Mesendoderm (in vitro differentiated cells): Measurements from ENCODE around the gene MTA1.

Source experiments
- DNase-seq: peaks from one replicate; pipeline ENCODE4 v3.0.0; 2013
- H2AK5ac ChIP-seq: 2 replicates; pipeline ENCODE4 v1.6.1; 2013; ENCODE audit warnings: low read length, inconsistent platforms
- H2BK120ac ChIP-seq: 2 replicates; pipeline ENCODE4 v1.6.1; 2013; ENCODE audit warnings: low read depth, mild to moderate bottlenecking, low read length, moderate library complexity, mixed read lengths
- H2BK15ac ChIP-seq: replicated peaks from 2 replicates; pipeline ENCODE4 v1.6.1; 2013; ENCODE audit warnings: low read depth, mild to moderate bottlenecking, moderate library complexity
- H2BK5ac ChIP-seq: 2 replicates; pipeline ENCODE4 v1.6.1; 2013; ENCODE audit warnings: low read length, inconsistent platforms
- H3K18ac ChIP-seq: 2 replicates; pipeline ENCODE4 v1.6.1; 2013; ENCODE audit warnings: mild to moderate bottlenecking, low read length, mixed read lengths
- H3K23ac ChIP-seq: one replicate; pipeline ENCODE4 v1.6.1; 2013; ENCODE audit warnings: low read length
- H3K27ac ChIP-seq: 2 replicates; pipeline ENCODE4 v1.5.1; 2013; ENCODE audit warnings: low read depth, mild to moderate bottlenecking, inconsistent platforms, low read length, moderate library complexity
- H3K27me3 ChIP-seq: 2 replicates; pipeline ENCODE4 v1.6.1; 2013; ENCODE audit warnings: low read length, control low read depth, mild to moderate bottlenecking, inconsistent platforms; ENCODE audit not compliant: insufficient read depth, poor library complexity
- H3K36me3 ChIP-seq: 2 replicates; pipeline ENCODE4 v1.6.1; 2013; ENCODE audit warnings: low read length, inconsistent platforms; ENCODE audit not compliant: control insufficient read depth, insufficient read depth
- H3K4ac ChIP-seq: one replicate; pipeline ENCODE4 v1.6.1; 2013; ENCODE audit warnings: low read depth, mild to moderate bottlenecking, low read length, moderate library complexity
- H3K4me1 ChIP-seq: 2 replicates; pipeline ENCODE4 v1.6.1; 2013; ENCODE audit warnings: low read depth, low read length, inconsistent platforms; ENCODE audit not compliant: control insufficient read depth
- H3K4me2 ChIP-seq: 2 replicates; pipeline ENCODE4 v1.6.1; 2013; ENCODE audit warnings: low read length
- H3K4me3 ChIP-seq: 2 replicates; pipeline ENCODE4 v1.5.1; 2013; ENCODE audit warnings: mild to moderate bottlenecking, low read length
- H3K56ac ChIP-seq: one replicate; pipeline ENCODE4 v1.6.1; 2013; ENCODE audit warnings: low read length
- H3K79me1 ChIP-seq: 2 replicates; pipeline ENCODE4 v1.6.1; 2013; ENCODE audit warnings: low read length, inconsistent platforms
- H3K79me2 ChIP-seq: 2 replicates; pipeline ENCODE4 v1.6.1; 2013; ENCODE audit warnings: mild to moderate bottlenecking, low read length; ENCODE audit not compliant: control insufficient read depth, insufficient read depth
- H3K9ac ChIP-seq: 2 replicates; pipeline ENCODE4 v1.6.1; 2013; ENCODE audit warnings: low read length, inconsistent platforms
- H4K5ac ChIP-seq: one replicate; pipeline ENCODE4 v1.6.1; 2013; ENCODE audit warnings: low read length
- H4K8ac ChIP-seq: one replicate; pipeline ENCODE4 v1.6.1; 2013; ENCODE audit warnings: low read depth, mild to moderate bottlenecking, control low read depth, low read length, moderate library complexity
- WGBS: extraction: QIAGEN DNeasy Blood & Tissue Kit; methylation state at CpG from one replicate; pipeline ENCODE4 v1.1.7; 2013; ENCODE audit warnings: low lambda C conversion rate, missing lambda C conversion rate; ENCODE audit not compliant: insufficient coverage; ENCODE audit errors: extremely low coverage; 5-methylcytosine and 5-hydroxymethylcytosine counted together

Gene MTA1

DNA sequence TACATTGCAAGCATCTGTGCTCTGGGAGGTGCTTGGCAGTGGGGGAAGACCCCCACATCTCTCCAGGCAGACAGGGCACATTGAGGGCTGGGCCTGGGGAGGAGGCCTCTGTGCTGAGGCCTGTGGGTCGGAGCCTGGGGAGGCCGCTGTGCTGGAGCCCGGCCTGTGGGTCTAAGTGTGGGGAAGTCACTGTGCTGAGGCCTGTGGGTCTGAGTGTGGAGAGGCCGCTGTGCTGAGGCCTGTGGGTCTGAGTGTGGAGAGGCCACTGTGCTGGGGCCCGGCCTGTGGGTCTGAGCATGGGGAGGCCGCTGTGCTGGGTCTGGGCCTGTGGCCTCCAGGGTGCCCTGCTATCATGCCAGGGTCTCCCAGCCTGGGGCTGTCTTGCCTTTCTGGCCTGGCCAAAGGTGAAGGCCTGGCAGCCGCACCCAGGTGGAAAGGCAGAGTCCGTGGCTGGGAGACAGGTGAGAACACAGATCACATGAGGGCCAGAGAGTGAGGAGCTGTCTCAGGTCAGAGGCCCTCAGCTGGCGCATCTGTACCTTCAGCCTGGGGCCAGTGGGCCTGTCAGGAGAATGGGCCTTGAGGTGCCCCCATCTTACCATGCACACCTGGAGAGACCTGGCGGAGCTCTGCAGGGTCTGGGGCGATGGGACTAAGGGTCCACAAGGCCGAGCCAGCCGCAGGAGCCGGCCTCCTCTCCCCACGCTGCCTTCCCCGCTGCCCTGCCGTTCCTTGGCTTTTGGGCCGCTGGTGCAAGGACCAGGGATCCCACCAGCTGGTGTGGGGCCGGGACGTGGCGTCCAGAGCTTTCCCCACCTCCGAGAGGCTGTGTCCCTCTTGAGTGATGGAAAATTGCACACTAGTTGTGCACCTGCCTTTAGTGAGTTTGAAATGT, 36.4 kb downstream of the MTA1 start:
- WGBS = no CpG with 5 or more reads among the region's 22 CpGs
- no peak overlapping the region for H3K4me3 ChIP-seq
- no peak overlapping the region for H3K18ac ChIP-seq
- no peak for DNase-seq
- no peak overlapping the region for H3K4me2 ChIP-seq
- no peak overlapping the region for H2BK15ac ChIP-seq
- H4K8ac ChIP-seq = no peak overlapping the region
- peaks cover 17% of the 10 kb centered on the region for H3K36me3 ChIP-seq
- no peaks in the 10 kb centered on the region for H3K79me1 ChIP-seq
- no peak overlapping the region for H3K56ac ChIP-seq
- H2AK5ac ChIP-seq = no peak overlapping the region
- H3K9ac ChIP-seq = no peak overlapping the region
- H3K4ac ChIP-seq = no peak overlapping the region
- H3K27me3 ChIP-seq = no peaks in the 10 kb centered on the region
- no peak overlapping the region for H3K27ac ChIP-seq
- no peak overlapping the region for H3K23ac ChIP-seq
- H3K4me1 ChIP-seq = no peaks in the 10 kb centered on the region
- H3K79me2 ChIP-seq = no peaks in the 10 kb centered on the region
- no peak overlapping the region for H4K5ac ChIP-seq
- H2BK120ac ChIP-seq = no peak overlapping the region
- no peak overlapping the region for H2BK5ac ChIP-seq

DNA sequence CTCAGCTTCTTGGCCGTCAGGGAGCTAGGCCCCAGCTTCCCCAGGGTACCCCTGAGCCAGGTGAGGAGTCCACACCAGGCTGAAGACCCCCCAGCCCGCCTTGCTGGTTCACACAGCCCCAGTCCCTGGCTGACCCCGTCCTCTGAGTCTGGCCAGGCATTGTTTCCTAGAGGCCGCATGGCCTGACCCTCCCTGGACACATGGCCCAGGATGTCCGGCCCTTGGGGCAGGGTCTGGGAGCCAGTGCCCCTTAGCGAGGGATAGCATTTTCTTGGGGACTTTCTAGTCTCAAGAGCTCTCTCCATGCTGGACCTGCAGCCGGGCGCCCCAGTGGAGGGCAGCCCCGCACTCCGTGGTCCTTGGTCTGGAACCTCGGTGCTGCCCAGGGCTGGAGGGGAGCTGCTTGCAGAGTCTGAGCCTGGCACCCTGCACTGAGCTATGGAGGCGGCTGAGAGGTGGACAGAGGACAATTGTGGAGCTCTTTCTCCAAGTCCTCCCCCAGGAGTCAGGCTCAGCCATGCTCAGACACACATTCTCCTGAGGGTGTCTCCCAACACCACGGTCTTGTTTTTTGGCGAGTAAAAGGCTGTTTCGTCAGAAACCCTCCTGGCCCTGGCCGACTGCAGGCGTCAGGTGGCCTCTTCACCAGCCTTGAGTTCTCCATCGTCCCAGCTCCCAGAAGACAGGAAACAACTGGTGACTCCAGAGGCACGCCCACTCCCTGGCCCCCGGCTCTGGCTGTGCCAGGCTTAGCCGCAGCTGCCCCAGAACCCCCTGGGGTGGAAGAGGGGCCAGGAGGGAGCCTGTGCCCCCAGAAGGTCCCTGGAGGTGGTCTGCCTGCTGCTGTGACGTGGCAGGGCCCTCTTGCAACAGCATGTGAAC, 37.4 kb downstream of the MTA1 start:
- Histone ChIP-seq H3K4me3 (no peak overlapping the region), H3K4me2 (no peak overlapping the region), H4K8ac (no peak overlapping the region), H3K27me3 (no peaks in the 10 kb centered on the region), H3K79me2 (no peaks in the 10 kb centered on the region), H3K18ac (no peak overlapping the region), H2BK15ac (no peak overlapping the region), H3K9ac (no peak overlapping the region), H2BK120ac (no peak overlapping the region), H3K27ac (no peak overlapping the region), H3K23ac (no peak overlapping the region), H3K4ac (no peak overlapping the region), H3K4me1 (no peaks in the 10 kb centered on the region), H3K79me1 (no peaks in the 10 kb centered on the region), H4K5ac (no peak overlapping the region), H3K36me3 (peaks cover 19% of the 10 kb centered on the region), H3K56ac (no peak overlapping the region), H2AK5ac (no peak overlapping the region), H2BK5ac (no peak overlapping the region)
- no CpG with 5 or more reads among the region's 22 CpGs for WGBS
- no peak for DNase-seq

GRCh38 chr14:105458010-105458409, 38.4 kb downstream of the MTA1 start:
- Histone ChIP-seq H2BK5ac (no peak overlapping the region), H3K79me1 (no peaks in the 10 kb centered on the region), H3K4me1 (no peaks in the 10 kb centered on the region), H4K5ac (no peak overlapping the region), H2BK15ac (no peak overlapping the region), H2AK5ac (no peak overlapping the region), H3K56ac (no peak overlapping the region), H3K27ac (no peak overlapping the region), H4K8ac (no peak overlapping the region), H3K4ac (no peak overlapping the region), H3K4me3 (no peak overlapping the region), H3K23ac (no peak overlapping the region), H2BK120ac (no peak overlapping the region), H3K79me2 (no peaks in the 10 kb centered on the region), H3K36me3 (peaks cover 17% of the 10 kb centered on the region), H3K9ac (no peak overlapping the region), H3K18ac (no peak overlapping the region), H3K27me3 (no peaks in the 10 kb centered on the region), H3K4me2 (no peak overlapping the region)
- no CpG with 5 or more reads among the region's 18 CpGs for WGBS
- no peak for DNase-seq

DNA sequence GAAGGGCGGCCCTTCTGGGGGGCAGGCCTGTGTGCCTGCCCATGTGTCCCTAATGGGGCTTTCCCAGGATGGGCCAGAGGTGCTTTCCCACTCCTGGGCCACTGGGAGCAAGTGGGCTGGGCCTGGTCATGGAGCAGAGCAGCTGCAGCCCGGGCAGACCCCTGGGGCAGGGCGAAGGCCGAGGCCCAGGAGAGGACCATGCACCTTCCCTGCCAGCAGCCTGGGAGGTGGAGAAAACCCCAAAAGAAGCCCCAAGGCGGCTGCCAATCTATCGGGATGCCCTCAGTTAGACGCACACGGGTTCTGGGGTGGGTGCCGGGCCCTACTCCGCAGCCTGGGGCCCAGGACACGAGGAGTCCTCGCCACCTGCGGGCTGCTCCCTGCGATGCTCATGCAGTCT, 38.9 kb downstream of the MTA1 start:
- no peak overlapping the region for H3K4me2 ChIP-seq
- peaks cover 17% of the 10 kb centered on the region for H3K36me3 ChIP-seq
- no peak overlapping the region for H3K4me3 ChIP-seq
- WGBS = no CpG with 5 or more reads among the region's 14 CpGs
- no peak overlapping the region for H3K18ac ChIP-seq
- no peaks in the 10 kb centered on the region for H3K4me1 ChIP-seq
- H3K4ac ChIP-seq = no peak overlapping the region
- H3K56ac ChIP-seq = no peak overlapping the region
- no peak overlapping the region for H3K27ac ChIP-seq
- no peak overlapping the region for H4K5ac ChIP-seq
- H3K9ac ChIP-seq = no peak overlapping the region
- DNase-seq = no peak
- no peaks in the 10 kb centered on the region for H3K79me1 ChIP-seq
- no peaks in the 10 kb centered on the region for H3K79me2 ChIP-seq
- no peak overlapping the region for H2BK120ac ChIP-seq
- H4K8ac ChIP-seq = no peak overlapping the region
- no peaks in the 10 kb centered on the region for H3K27me3 ChIP-seq
- no peak overlapping the region for H2BK5ac ChIP-seq
- no peak overlapping the region for H3K23ac ChIP-seq
- H2AK5ac ChIP-seq = no peak overlapping the region
- H2BK15ac ChIP-seq = no peak overlapping the region

GRCh38 chr14:105460116-105460515, 40.5 kb downstream of the MTA1 start:
- H3K27ac ChIP-seq = no peak overlapping the region
- no peaks in the 10 kb centered on the region for H3K79me1 ChIP-seq
- no peak overlapping the region for H3K56ac ChIP-seq
- no peak for DNase-seq
- no peaks in the 10 kb centered on the region for H3K79me2 ChIP-seq
- H2BK15ac ChIP-seq = no peak overlapping the region
- no peak overlapping the region for H3K9ac ChIP-seq
- H3K23ac ChIP-seq = no peak overlapping the region
- no peak overlapping the region for H2BK5ac ChIP-seq
- H4K8ac ChIP-seq = no peak overlapping the region
- H3K4me2 ChIP-seq = no peak overlapping the region
- H3K4me3 ChIP-seq = no peak overlapping the region
- H3K18ac ChIP-seq = no peak overlapping the region
- no peak overlapping the region for H2BK120ac ChIP-seq
- H2AK5ac ChIP-seq = no peak overlapping the region
- H3K27me3 ChIP-seq = no peaks in the 10 kb centered on the region
- H3K36me3 ChIP-seq = peaks cover 19% of the 10 kb centered on the region
- H3K4me1 ChIP-seq = no peaks in the 10 kb centered on the region
- WGBS = no CpG with 5 or more reads among the region's 17 CpGs
- H4K5ac ChIP-seq = no peak overlapping the region
- no peak overlapping the region for H3K4ac ChIP-seq
